Natural killer cell (primary cell): Measurements from ENCODE around the gene CHRNG. TPM values are rescaled to one million over a fixed set of nuclear protein-coding genes. Genes with fewer than 3 reads are reported as not detected.

Experiments used
- ATAC-seq, 3 donors: fragments of 150-1000 bp in 2 of 3; fragments of 200-7000 bp in 1 of 3; cut with Tn5 transposase; 1 replicate in 1 of 3; 2 replicates in 2 of 3; pipeline ENCODE4 v1.10.0; 2021; ENCODE audit warnings: mild to moderate bottlenecking in 2 of 3, moderate library complexity in 2 of 3
- DNase-seq, 2 donors: peaks; one replicate each; pipeline versions ENCODE4 v3.0.0 to v3.0.0-alpha.2; 2013 to 2021; ENCODE audit warnings: mixed read lengths in 1 of 2
- H3K27ac ChIP-seq: one replicate; pipeline ENCODE4 v1.5.1; 2013; ENCODE audit warnings: mild to moderate bottlenecking, low read length
- H3K27me3 ChIP-seq: one replicate; pipeline ENCODE4 v1.6.1; 2013; ENCODE audit warnings: low read length; ENCODE audit not compliant: control insufficient read depth, insufficient read depth
- H3K36me3 ChIP-seq: one replicate; pipeline ENCODE4 v1.6.1; 2013; ENCODE audit warnings: low read length; ENCODE audit not compliant: control insufficient read depth, insufficient read depth
- H3K4me1 ChIP-seq: one replicate; pipeline ENCODE4 v1.6.1; 2013; ENCODE audit warnings: low read length; ENCODE audit not compliant: control insufficient read depth, insufficient read depth
- H3K4me3 ChIP-seq: one replicate; pipeline ENCODE4 v1.5.1; 2013; ENCODE audit warnings: low read length
- H3K9me3 ChIP-seq: one replicate; pipeline ENCODE4 v1.6.1; 2013; ENCODE audit warnings: low read length; ENCODE audit not compliant: control insufficient read depth, insufficient read depth
- H3K27ac Mint-ChIP-seq, 2 donors: one replicate each; pipeline ENCODE4 v1.8.0; 2022; ENCODE audit warnings: mild to moderate bottlenecking in 2 of 2, mixed read lengths in 2 of 2, moderate library complexity in 1 of 2
- H3K27me3 Mint-ChIP-seq, 2 donors: one replicate each; pipeline ENCODE4 v1.8.0; 2022; ENCODE audit warnings: low read depth in 2 of 2, mixed read lengths in 2 of 2
- H3K36me3 Mint-ChIP-seq: one replicate; pipeline ENCODE4 v1.8.0; 2022; ENCODE audit warnings: mixed read lengths
- H3K4me1 Mint-ChIP-seq, 2 donors: one replicate each; pipeline ENCODE4 v1.8.0; 2022; ENCODE audit warnings: mixed read lengths in 2 of 2
- H3K4me3 Mint-ChIP-seq: one replicate; pipeline ENCODE4 v1.8.0; 2022; ENCODE audit warnings: mild to moderate bottlenecking, moderate library complexity, mixed read lengths
- H3K9me3 Mint-ChIP-seq, 2 donors: one replicate each; pipeline ENCODE4 v1.8.0; 2022; ENCODE audit warnings: mixed read lengths in 2 of 2
- CTCF ChIP-seq: fragments of 200-600 bp; IDR thresholded peaks from one replicate; pipeline ENCODE4 v1.8.0; 2022; ENCODE audit warnings: antibody characterized with exemption
- WGBS: methylation state at CpG from one replicate; pipeline ENCODE4 v1.1.7; 2013; ENCODE audit warnings: missing lambda C conversion rate; ENCODE audit not compliant: insufficient coverage; 5-methylcytosine and 5-hydroxymethylcytosine counted together
- intact Hi-C: fragments of 100-400 bp; cut with micrococcal nuclease; formaldehyde crosslinking; loops from one replicate; pipeline ENCODE4 v1.14.2; 2022
- total RNA-seq, 4 donors: library from RNA; stranded (reverse); fragments of 120-200 nt in 1 of 4; gene quantifications; one replicate each; pipeline versions ENCODE4 v1.2.3 to v1.2.4, GENCODE V29; 2013 to 2022

CHRNG gene
- total RNA-seq, 3 donors from 2014 or later (not counting 1 experiment from before 2014, with no cell fraction given): not detected

- ATAC-seq (no peak), DNase-seq (no peak)
- no peaks in the 10 kb centered on the region for H3K27me3 Mint-ChIP-seq
- Histone ChIP-seq H3K4me3 (peak overlapping the region; percentile 62), H3K27ac (peak overlapping the region; percentile 89), H3K9me3 (no peaks in the 10 kb centered on the region), H3K27me3 (no peaks in the 10 kb centered on the region), H3K4me1 (peaks cover 17% of the 10 kb centered on the region), H3K36me3 (peaks cover 5% of the 10 kb centered on the region)
- 29% methylated on average over 18 of the region's 21 CpGs for WGBS
- peak overlapping the region; percentile 99 for H3K4me3 Mint-ChIP-seq
- intact Hi-C loops: no loop called here
- no peaks in the 10 kb centered on the region for H3K36me3 Mint-ChIP-seq
- H3K4me1 Mint-ChIP-seq: peaks cover 56 to 64% of the 10 kb centered on the region in 2 donors
- peak overlapping the region; percentile 94 to 98 for H3K27ac Mint-ChIP-seq
- peaks cover 0 to 2% of the 10 kb centered on the region in 2 donors for H3K9me3 Mint-ChIP-seq
- TF ChIP-seq CTCF: no peak
Measured at GRCh38 chr2:232549655-232550353, 10.3 kb downstream of the CHRNG start.

GRCh38 chr2:232550354-232551249 lies 11.1 kb downstream of the CHRNG start, which contains the start of the genes EIF4E2 and TIGD1:
Gene EIF4E2 (plus strand): TSS chr2:232550689. CDS start chr2:232550725, 36 bp downstream.
Gene TIGD1 (minus strand): TSS chr2:232550557. CDS start chr2:232549882, 675 bp downstream.
- peak; percentile 84 to 92 (median 89) for ATAC-seq
- Histone ChIP-seq H3K9me3 (no peaks in the 10 kb centered on the region), H3K36me3 (peaks cover 10% of the 10 kb centered on the region), H3K4me3 (peak within 1 kb of the TSS; percentile 62), H3K27ac (peak within 1 kb of the TSS; percentile 89), H3K27me3 (no peaks in the 10 kb centered on the region), H3K4me1 (peaks cover 18% of the 10 kb centered on the region)
- H3K4me3 Mint-ChIP-seq: peak within 1 kb of the TSS; percentile 99
- peak; percentile 50 for TF ChIP-seq CTCF
- H3K27ac Mint-ChIP-seq: peak within 1 kb of the TSS; percentile 94 to 98
- under 1% methylated on average over 79 of the region's 81 CpGs for WGBS
- intact Hi-C loops: no loop called here
- H3K4me1 Mint-ChIP-seq: peaks cover 63 to 71% of the 10 kb centered on the region in 2 donors
- DNase-seq: peak; percentile 84 to 94
- H3K27me3 Mint-ChIP-seq: no peaks in the 10 kb centered on the region
- peaks cover 0 to 2% of the 10 kb centered on the region in 2 donors for H3K9me3 Mint-ChIP-seq
- no peaks in the 10 kb centered on the region for H3K36me3 Mint-ChIP-seq

- TF ChIP-seq CTCF: no peak
- peak in 1 of 2 donors; percentile 16 for DNase-seq
- 9% methylated on average over 7 of the region's 7 CpGs for WGBS
Measured at GRCh38 chr2:232551250-232551638, 11.8 kb downstream of the CHRNG start.

More at GRCh38 chr2:232551250-232551638, 11.8 kb downstream of the CHRNG start:
- Histone ChIP-seq H3K9me3 (no peaks in the 10 kb centered on the region), H3K27me3 (no peaks in the 10 kb centered on the region), H3K4me3 (peak overlapping the region; percentile 62), H3K27ac (peak overlapping the region; percentile 89), H3K36me3 (peaks cover 14% of the 10 kb centered on the region), H3K4me1 (peaks cover 18% of the 10 kb centered on the region)
- no peaks in the 10 kb centered on the region for H3K27me3 Mint-ChIP-seq
- no peaks in the 10 kb centered on the region for H3K36me3 Mint-ChIP-seq
- H3K4me1 Mint-ChIP-seq: peaks cover 69 to 77% of the 10 kb centered on the region in 2 donors
- H3K4me3 Mint-ChIP-seq: peak overlapping the region; percentile 99
- H3K9me3 Mint-ChIP-seq: peaks cover 0 to 2% of the 10 kb centered on the region in 2 donors
- intact Hi-C loops: no loop called here
- ATAC-seq: no peak
- H3K27ac Mint-ChIP-seq: peak overlapping the region; percentile 94 to 98
